Ascending aorta (tissue), 2 donors: Measurements from ENCODE around the gene NUTM2F. TPM values are rescaled to one million over a fixed set of nuclear protein-coding genes. Genes with fewer than 3 reads are reported as not detected.
"Not testable (repeated sequence)": the region's sequence is repeated elsewhere in the genome, so short reads cannot be mapped to it uniquely, and the experiment has no call there.

Source experiments
- DNase-seq, 2 donors: peaks; one replicate each; pipeline ENCODE4 v3.0.0-alpha.2; 2019; ENCODE audit warnings: low spot score in 2 of 2
- H3K27ac ChIP-seq, 2 donors: fragments of 200-600 bp; sonication (generic); one replicate each; pipeline ENCODE4 v1.5.1; 2016 to 2017; ENCODE audit warnings: mild to moderate bottlenecking in 1 of 2
- H3K27me3 ChIP-seq: fragments of 200-600 bp; sonication (generic); one replicate; pipeline ENCODE4 v1.5.1; 2017
- H3K36me3 ChIP-seq, 2 donors: fragments of 200-600 bp; sonication (generic); one replicate each; pipeline ENCODE4 v1.5.1; 2016
- H3K4me1 ChIP-seq, 2 donors: fragments of 200-600 bp; sonication (generic); one replicate each; pipeline ENCODE4 v1.5.1; 2016 to 2017; ENCODE audit warnings: mild to moderate bottlenecking in 1 of 2
- H3K4me3 ChIP-seq, 2 donors: fragments of 200-600 bp; sonication (generic); one replicate each; pipeline ENCODE4 v1.5.1; 2016 to 2017; ENCODE audit warnings: mild to moderate bottlenecking in 1 of 2
- H3K9me3 ChIP-seq, 2 donors: fragments of 200-600 bp; sonication (generic); one replicate each; pipeline ENCODE4 v1.5.1; 2016
- CTCF ChIP-seq, 3 experiments: fragments of 200-600 bp in 2 of 3; fragments of 450-650 bp in 1 of 3; sonication (generic) in 2 of 3; IDR thresholded peaks; one replicate each; pipeline ENCODE4 v1.5.1; 2016 to 2019; ENCODE audit warnings: antibody characterized with exemption in 3 of 3, mild to moderate bottlenecking in 1 of 3, moderate library complexity in 1 of 3
- intact Hi-C: fragments of 100-400 bp; cut with DNase I; formaldehyde crosslinking; loops from one replicate; pipeline ENCODE4 v1.15.1; 2023
- total RNA-seq: library from RNA; depleted of rRNA; stranded (reverse); fragments of >200 nt; gene quantifications from one replicate; pipeline ENCODE4 v1.1.0, GENCODE V29; 2016

NUTM2F gene
- total RNA-seq, 1 donor from 2014 or later = not detected

DNA sequence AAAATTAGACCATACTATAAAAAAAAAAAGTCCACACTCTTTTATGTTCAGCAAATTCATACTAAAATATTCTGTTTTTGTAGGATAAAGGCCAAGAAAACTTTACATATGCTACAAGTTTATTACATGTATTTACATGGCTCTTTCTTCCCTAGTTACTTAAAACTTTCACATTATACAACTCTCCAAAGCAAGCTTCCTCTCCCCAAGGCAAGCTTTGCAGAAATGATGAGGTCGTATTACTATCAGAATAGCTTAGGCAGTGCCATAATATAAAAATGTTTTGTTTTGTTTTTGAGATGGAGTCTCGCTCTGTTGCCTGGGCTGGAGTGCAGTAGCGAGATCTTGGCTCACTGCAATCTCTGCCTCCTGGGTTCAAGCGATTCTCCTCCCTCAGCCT, 8.0 kb upstream of the NUTM2F start:
- intact Hi-C loops, H3K27me3 ChIP-seq, H3K9me3 ChIP-seq, H3K27ac ChIP-seq, DNase-seq, H3K4me1 ChIP-seq, H3K4me3 ChIP-seq, H3K36me3 ChIP-seq: not testable (repeated sequence)

DNA sequence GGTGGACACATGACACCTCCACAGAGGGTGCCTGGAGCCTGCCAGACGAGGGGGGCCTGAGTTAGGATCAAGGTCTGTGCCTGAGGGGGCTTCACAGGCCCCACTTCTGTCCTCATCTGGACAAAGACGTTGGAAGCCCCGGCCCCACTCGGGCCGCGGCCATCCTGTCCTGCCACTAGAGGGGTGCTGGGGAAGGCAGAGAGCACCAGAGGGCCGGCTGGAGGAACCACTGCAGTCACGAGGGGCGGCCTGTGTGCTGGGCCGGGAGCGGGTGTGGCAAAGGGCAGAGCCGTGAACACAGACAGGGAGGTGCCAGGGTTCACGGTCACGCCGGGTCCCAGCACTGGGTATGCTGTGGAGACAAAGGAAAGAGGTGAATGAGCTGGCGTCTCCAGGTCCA, 2.9 kb downstream of the NUTM2F start:
- H3K27me3 ChIP-seq, H3K9me3 ChIP-seq, H3K4me3 ChIP-seq, DNase-seq, intact Hi-C loops, H3K36me3 ChIP-seq, H3K27ac ChIP-seq, H3K4me1 ChIP-seq: not testable (repeated sequence)

- H3K27ac ChIP-seq, H3K9me3 ChIP-seq, intact Hi-C loops, DNase-seq, H3K27me3 ChIP-seq, H3K4me3 ChIP-seq, H3K36me3 ChIP-seq, H3K4me1 ChIP-seq: not testable (repeated sequence)
Measured at GRCh38 chr9:94323153-94323798, 5.2 kb downstream of the NUTM2F start.

- H3K27ac ChIP-seq, H3K4me1 ChIP-seq, H3K36me3 ChIP-seq, intact Hi-C loops, H3K27me3 ChIP-seq, DNase-seq, H3K4me3 ChIP-seq, H3K9me3 ChIP-seq: not testable (repeated sequence)
Measured at GRCh38 chr9:94322342-94322940, 6.0 kb downstream of the NUTM2F start.

DNA sequence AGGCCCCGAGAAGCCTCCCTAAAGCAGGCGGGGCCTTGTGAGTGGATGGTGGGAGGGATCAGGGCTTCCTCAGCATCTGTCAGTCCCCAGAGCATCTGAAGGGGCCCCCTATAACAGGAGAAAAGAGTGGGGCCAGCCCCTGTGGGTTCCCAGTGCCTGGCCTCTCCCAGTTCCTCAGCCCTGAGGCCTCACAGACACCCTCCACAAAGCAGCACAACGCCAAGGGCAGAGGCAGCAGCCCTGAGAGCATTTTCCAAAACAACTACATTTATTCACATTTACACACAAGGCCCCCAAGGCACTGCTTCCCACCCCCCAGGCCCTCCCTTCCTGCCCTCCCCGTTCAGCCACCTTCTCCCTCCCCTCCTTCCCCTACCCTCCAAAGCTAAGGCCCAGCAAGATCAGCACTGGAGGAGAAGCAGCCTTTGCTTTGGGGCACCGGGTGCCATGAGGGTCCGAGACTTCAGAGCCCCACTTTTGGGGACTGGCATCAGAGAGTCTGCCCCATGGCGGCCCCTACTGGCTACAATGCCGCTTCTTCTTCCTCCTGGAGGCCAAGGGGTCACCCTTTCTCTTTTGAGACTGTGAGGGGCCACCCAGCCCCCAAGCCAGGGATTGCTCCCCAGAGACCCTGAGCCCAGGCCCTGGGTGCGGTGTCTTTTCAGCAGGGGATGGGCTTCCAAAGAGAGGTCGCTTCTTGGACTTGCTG, 10.3 kb downstream of the NUTM2F start:
- H3K4me1 ChIP-seq, H3K4me3 ChIP-seq, DNase-seq, H3K36me3 ChIP-seq, H3K27ac ChIP-seq, intact Hi-C loops, H3K27me3 ChIP-seq, H3K9me3 ChIP-seq: not testable (repeated sequence)

DNA sequence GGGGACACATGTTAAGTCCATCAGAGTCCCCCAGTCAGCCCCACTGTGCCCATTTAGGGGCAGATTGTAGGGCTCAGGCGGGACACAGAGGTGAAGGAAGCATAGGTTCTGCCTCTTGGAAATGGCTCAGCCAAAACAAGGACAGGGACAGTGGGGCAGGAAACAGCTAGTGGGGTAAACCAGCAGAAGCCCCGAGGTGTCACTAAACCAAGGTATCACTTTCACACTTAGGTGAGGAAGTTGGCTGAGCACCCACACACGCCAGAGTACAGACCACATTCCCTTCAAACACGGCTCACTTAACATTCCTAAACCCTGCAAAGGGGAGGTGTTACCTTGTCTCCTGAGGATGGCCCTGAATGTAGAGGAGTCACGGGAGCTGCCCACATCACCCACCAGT, 12.2 kb downstream of the NUTM2F start:
- H3K27me3 ChIP-seq, intact Hi-C loops, H3K27ac ChIP-seq, H3K4me3 ChIP-seq, H3K9me3 ChIP-seq, DNase-seq, H3K36me3 ChIP-seq, H3K4me1 ChIP-seq: not testable (repeated sequence)

- H3K9me3 ChIP-seq, H3K27ac ChIP-seq, H3K36me3 ChIP-seq, intact Hi-C loops, H3K27me3 ChIP-seq, H3K4me1 ChIP-seq, H3K4me3 ChIP-seq, DNase-seq: not testable (repeated sequence)
Measured at GRCh38 chr9:94315034-94315984, 13.1 kb downstream of the NUTM2F start.

- H3K27ac ChIP-seq = no peak overlapping the region
- no peak for TF ChIP-seq CTCF (IDR thresholded peaks at IDR 0.05)
- H3K36me3 ChIP-seq = peaks cover 0 to 13% of the 10 kb centered on the region in 2 donors
Measured at GRCh38 chr9:94303321-94303720, 25.1 kb downstream of the NUTM2F start.

DNA sequence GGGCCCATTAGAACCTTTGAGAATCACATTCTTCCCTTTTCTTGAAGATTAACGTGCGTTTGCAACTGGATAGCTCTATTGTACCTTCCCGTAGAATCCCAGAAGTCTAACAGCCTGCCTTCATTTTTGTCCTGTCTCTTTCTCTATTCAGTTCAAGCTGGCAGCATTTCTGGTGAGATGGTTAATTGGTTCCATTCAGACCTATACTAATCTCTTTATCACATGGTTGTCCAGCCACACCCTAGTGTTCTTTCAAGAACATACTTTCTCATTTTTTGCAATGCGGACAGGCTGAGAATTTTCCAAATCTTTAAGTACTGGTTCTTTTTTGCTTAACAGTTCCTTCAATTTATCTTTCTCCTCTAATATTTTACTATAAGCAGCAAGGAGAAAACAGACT, 26.0 kb downstream of the NUTM2F start:
- Histone ChIP-seq H3K4me3 (no peak overlapping the region), H3K36me3 (peaks cover 0 to 13% of the 10 kb centered on the region in 2 donors), H3K9me3 (no peaks in the 10 kb centered on the region), H3K27ac (no peak overlapping the region), H3K27me3 (no peaks in the 10 kb centered on the region), H3K4me1 (no peaks in the 10 kb centered on the region)
- intact Hi-C loops = no loop called here
- no peak for DNase-seq
- no peak for TF ChIP-seq CTCF (IDR thresholded peaks at IDR 0.05)

More at GRCh38 chr9:94303321-94303720, 25.1 kb downstream of the NUTM2F start:
- Histone ChIP-seq H3K27me3 (no peaks in the 10 kb centered on the region), H3K9me3 (no peaks in the 10 kb centered on the region), H3K4me3 (no peak overlapping the region), H3K4me1 (no peaks in the 10 kb centered on the region)
- DNase-seq = no peak
- intact Hi-C loops = no loop called here
